HepG2 (cell line): Measurements from ENCODE around the gene CNIH3. TPM values are rescaled to one million over a fixed set of nuclear protein-coding genes. Genes with fewer than 3 reads are reported as not detected.

Source experiments
- ATAC-seq: fragments of 200-7000 bp; cut with Tn5 transposase; 3 replicates; pipeline ENCODE4 v1.9.1; 2020; ENCODE audit warnings: mild to moderate bottlenecking, moderate library complexity
- BruUV-seq: library from RNA; stranded (reverse); fragments of 400-500 nt; replicated peaks from 2 replicates; lab custom pipeline; 2021; lab: Mats Ljungman, UMichigan
- CTCF ChIA-PET: fragments of 300-600 bp; formaldehyde crosslinking; extraction: SDS; loops from one replicate; lab custom pipeline; 2021; ENCODE audit warnings: low total read pairs, inconsistent platforms, low intra/inter-chr PET ratio; lab: Yijun Ruan, JAX
- POLR2A ChIA-PET: fragments of 350-600 bp; sonication (Branson Sonifier 250); formaldehyde crosslinking; loops from one replicate; lab custom pipeline; 2020; ENCODE audit warnings: antibody characterized with exemption, inconsistent platforms; lab: Yijun Ruan, JAX
- DNase-seq: peaks from one replicate; pipeline ENCODE4 v3.0.0-alpha.2; 2015; ENCODE audit warnings: low spot score
- FAIRE-seq: peaks from 3 replicates; lab custom pipeline; 2011; peaks lifted over from hg19 to GRCh38; lab: Jason Lieb, UNC
- H2AFZ ChIP-seq: one replicate; pipeline ENCODE4 v1.6.1; 2011; ENCODE audit warnings: low read length, inconsistent platforms
- H3K27ac ChIP-seq: fragments of 300-600 bp; 3 replicates; pipeline ENCODE4 v1.8.0; 2011; ENCODE audit warnings: mixed run types, mild to moderate bottlenecking, mixed read lengths, low read length, inconsistent platforms; ENCODE audit not compliant: insufficient read depth; ENCODE audit errors: extremely low read length
- H3K27me3 ChIP-seq, 2 experiments: fragments of 200-600 bp in 1 of 2; 2 replicates in 1 of 2; 3 replicates in 1 of 2; pipeline versions ENCODE4 v1.6.0 to v1.8.0; 2011; ENCODE audit warnings: low read length in 2 of 2, mild to moderate bottlenecking in 2 of 2, moderate library complexity in 2 of 2, inconsistent platforms in 1 of 2; ENCODE audit not compliant: insufficient read depth in 2 of 2, control insufficient read depth in 1 of 2
- H3K36me3 ChIP-seq, 2 experiments: fragments of 200-600 bp in 1 of 2; replicated peaks in 1 of 2; 2 replicates in 1 of 2; 3 replicates in 1 of 2; pipeline versions ENCODE4 v1.5.1 to v1.8.0; 2011; ENCODE audit warnings: low read length in 2 of 2, inconsistent platforms in 1 of 2; ENCODE audit not compliant: insufficient read depth in 2 of 2, control insufficient read depth in 1 of 2
- H3K4me1 ChIP-seq: 2 replicates; pipeline ENCODE4 v1.5.1; 2012; ENCODE audit warnings: low read length, inconsistent platforms; ENCODE audit not compliant: insufficient read depth
- H3K4me2 ChIP-seq: 2 replicates; pipeline ENCODE4 v1.6.0; 2011; ENCODE audit warnings: low read depth, low read length, inconsistent platforms
- H3K4me3 ChIP-seq, 3 experiments: fragments of 200-600 bp in 1 of 3; sonication (generic), shearing (Covaris generic) in 1 of 3; replicated peaks in 1 of 3; 2 replicates each; pipeline ENCODE4 v1.5.1; 2011 to 2016; ENCODE audit warnings: low read length in 3 of 3, inconsistent platforms in 2 of 3, low read depth in 2 of 3, mild to moderate bottlenecking in 2 of 3, control low read depth in 1 of 3, mixed read lengths in 1 of 3; ENCODE audit not compliant: insufficient read depth in 1 of 3
- H3K79me2 ChIP-seq: one replicate; pipeline ENCODE4 v1.6.1; 2011; ENCODE audit warnings: low read length, inconsistent platforms; ENCODE audit not compliant: insufficient read depth
- H3K9ac ChIP-seq: 2 replicates; pipeline ENCODE4 v1.6.0; 2011; ENCODE audit warnings: mild to moderate bottlenecking, low read depth, low read length, inconsistent platforms; ENCODE audit not compliant: insufficient read depth
- H3K9me3 ChIP-seq: 2 replicates; pipeline ENCODE4 v1.5.1; 2012; ENCODE audit warnings: mild to moderate bottlenecking, low read length
- H4K20me1 ChIP-seq: 2 replicates; pipeline ENCODE4 v1.6.0; 2011; ENCODE audit warnings: inconsistent platforms, mild to moderate bottlenecking, low read length, moderate library complexity; ENCODE audit not compliant: insufficient read depth
- DNMT3B ChIP-seq: conservative IDR thresholded peaks from 2 replicates; pipeline ENCODE4 v1.6.1; 2016; ENCODE audit warnings: missing biosample characterization, control low read depth
- FOXC1 ChIP-seq: sonication (generic); formaldehyde crosslinking; IDR thresholded peaks from 2 replicates; pipeline ENCODE4 v1.8.0; 2022; ENCODE audit warnings: mild to moderate bottlenecking, missing genetic modification reagents, borderline replicate concordance
- FOXM1 ChIP-seq: sonication (generic); formaldehyde crosslinking; IDR thresholded peaks from 2 replicates; pipeline ENCODE4 v1.5.0; 2020; ENCODE audit warnings: missing genetic modification reagents
- GPN1 ChIP-seq: sonication (generic); formaldehyde crosslinking; IDR thresholded peaks from 2 replicates; pipeline ENCODE4 v1.5.1; 2020; ENCODE audit warnings: missing genetic modification reagents, borderline replicate concordance
- HMGXB3 ChIP-seq: sonication (generic); formaldehyde crosslinking; IDR thresholded peaks from 2 replicates; pipeline ENCODE4 v1.4.0; 2020; ENCODE audit warnings: missing genetic modification reagents, borderline replicate concordance
- KDM5A ChIP-seq: fragments of 200-600 bp; sonication (generic); IDR thresholded peaks from 2 replicates; pipeline ENCODE4 v1.7.0; 2018; ENCODE audit warnings: antibody characterized with exemption, mild to moderate bottlenecking, low read length, borderline replicate concordance
- KLF6 ChIP-seq: IDR thresholded peaks from 2 replicates; pipeline ENCODE4 v1.8.0; 2016; ENCODE audit warnings: missing biosample characterization, missing genetic modification reagents
- PREB ChIP-seq: sonication (generic); formaldehyde crosslinking; IDR thresholded peaks from 2 replicates; pipeline ENCODE4 v1.4.0; 2020; ENCODE audit warnings: missing genetic modification reagents
- TAF15 ChIP-seq: fragments of 200-400 bp; formaldehyde crosslinking; IDR thresholded peaks from one replicate; pipeline ENCODE4 v1.6.1; 2018; ENCODE audit warnings: mild to moderate bottlenecking, low read depth, low read length; ENCODE audit not compliant: poor library complexity, severe bottlenecking
- TEAD2 ChIP-seq: sonication (generic); formaldehyde crosslinking; IDR thresholded peaks from 2 replicates; pipeline ENCODE4 v1.9.0; 2021; ENCODE audit warnings: missing genetic modification reagents
- ZC3H13 ChIP-seq: sonication (generic); formaldehyde crosslinking; IDR thresholded peaks from 2 replicates; pipeline ENCODE4 v1.8.1; 2023; ENCODE audit warnings: mild to moderate bottlenecking, missing genetic modification reagents, moderate library complexity
- ZNF264 ChIP-seq: sonication (generic); formaldehyde crosslinking; IDR thresholded peaks from 2 replicates; pipeline ENCODE4 v1.4.0; 2020; ENCODE audit warnings: missing genetic modification reagents
- ZNF3 ChIP-seq: IDR thresholded peaks from 2 replicates; pipeline ENCODE4 v1.7.0; 2017; ENCODE audit warnings: inconsistent platforms
- ZNF543 ChIP-seq: sonication (generic); formaldehyde crosslinking; IDR thresholded peaks from 2 replicates; pipeline ENCODE4 v1.4.0; 2020; ENCODE audit warnings: mild to moderate bottlenecking, missing genetic modification reagents
- WGBS: methylation state at CpG from one replicate; pipeline ENCODE4 v1.1.6; 2017; ENCODE audit warnings: low lambda C conversion rate; 5-methylcytosine and 5-hydroxymethylcytosine counted together
- in situ Hi-C: cut with HindIII; loops from 2 replicates; pipeline ENCODE4 v1.10.0; 2017; ENCODE audit warnings: low pct_unique_long_range_greater_than_20kb; ENCODE audit not compliant: extremely low pct_ligation_motif_present
- intact Hi-C: fragments of 100-400 bp; cut with micrococcal nuclease; formaldehyde crosslinking; loops from one replicate; pipeline ENCODE4 v1.10.0; 2022; ENCODE audit not compliant: unreplicated experiment
- polyA plus RNA-seq, 8 experiments: library from polyadenylated mRNA; depleted of rRNA in 3 of 8; stranded (reverse) in 7 of 8; unstranded in 1 of 8; fragments of >200 nt; fragmentation: Illumina TruSeq in 4 of 8; extraction: Trizol in 4 of 8; gene quantifications; 2 replicates each; pipeline versions ENCODE4 v1.2.1 to v1.2.3, GENCODE V29; 2011 to 2016; ENCODE audit warnings: low read depth in 4 of 8, missing spikeins in 1 of 8, mixed read lengths in 1 of 8; ENCODE audit not compliant: insufficient read depth in 1 of 8
- total RNA-seq, 5 experiments: library from RNA; depleted of rRNA; stranded (reverse); fragments of >200 nt; fragmentation: Illumina TruSeq; extraction: Trizol; gene quantifications; 2 replicates each; pipeline ENCODE4 v1.2.3, GENCODE V29; 2016; ENCODE audit warnings: low read depth in 1 of 5
- TF ChIP-seq, protein P1 (sequence below): sonication (generic); formaldehyde crosslinking; IDR thresholded peaks from 2 replicates; pipeline ENCODE4 v1.5.0; 2020; ENCODE audit warnings: mild to moderate bottlenecking, low read depth, missing genetic modification reagents, borderline replicate concordance
- TF ChIP-seq, protein P2 (sequence below): sonication (generic); formaldehyde crosslinking; IDR thresholded peaks from 2 replicates; pipeline ENCODE4 v1.5.0; 2020; ENCODE audit warnings: mild to moderate bottlenecking, missing genetic modification reagents

CNIH3 gene
- total and polyA plus RNA-seq, 2 of the 13 experiments (the other 11 are each of a cell fraction or from before 2014, with no cell fraction given), result 0.36 to 1.1 TPM

DNA sequence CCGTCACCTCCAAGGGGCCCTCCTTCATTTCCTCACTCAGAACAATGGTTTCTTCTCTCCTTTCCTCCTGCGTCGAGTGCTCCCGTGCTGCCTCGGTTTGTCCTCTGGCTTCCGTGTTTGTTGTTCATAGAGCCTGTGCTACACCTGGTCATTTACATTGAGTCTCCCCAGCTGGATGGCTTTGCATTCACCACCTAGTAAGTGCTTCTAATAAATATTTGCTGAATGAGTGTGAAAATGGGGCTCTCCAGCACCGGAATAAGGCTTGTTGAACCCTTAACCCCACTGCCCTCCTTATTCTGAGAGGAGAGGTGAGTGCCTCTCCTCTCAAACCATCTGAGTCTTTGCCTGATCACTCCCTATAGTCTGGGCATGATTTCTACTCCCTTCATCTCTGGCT lies 104.9 kb downstream of the CNIH3 start:
- POLR2A ChIA-PET, result no interaction called here
- no peak overlapping the region for H2AFZ ChIP-seq
- H3K9me3 ChIP-seq, result no peaks in the 10 kb centered on the region
- in situ Hi-C loops, result no loop called here
- H3K4me2 ChIP-seq, result no peak overlapping the region
- peaks cover 0 to 7% of the 10 kb centered on the region in 2 experiments; a peak in 2 of 5 replicates for H3K27me3 ChIP-seq
- WGBS, result 54% methylated on average over 7 of the region's 7 CpGs
- H3K79me2 ChIP-seq, result no peaks in the 10 kb centered on the region
- no peaks in the 10 kb centered on the region for H3K4me1 ChIP-seq
- intact Hi-C loops, result no loop called here
- no peaks in the 10 kb centered on the region for H3K36me3 ChIP-seq
- FAIRE-seq, result no peak
- no peak for DNase-seq
- no peak for ATAC-seq
- no TSS peak for BruUV-seq
- H3K4me3 ChIP-seq, result no peak overlapping the region
- H3K27ac ChIP-seq, result no peak overlapping the region
- H4K20me1 ChIP-seq, result no peaks in the 10 kb centered on the region
- CTCF ChIA-PET, result no interaction called here
- H3K9ac ChIP-seq, result no peak overlapping the region
- TF ChIP-seq ZNF264 (CRISPR knock-in tag), result no peak
- no peak for TF ChIP-seq HMGXB3 (CRISPR knock-in tag)
- TF ChIP-seq, protein P1, sequence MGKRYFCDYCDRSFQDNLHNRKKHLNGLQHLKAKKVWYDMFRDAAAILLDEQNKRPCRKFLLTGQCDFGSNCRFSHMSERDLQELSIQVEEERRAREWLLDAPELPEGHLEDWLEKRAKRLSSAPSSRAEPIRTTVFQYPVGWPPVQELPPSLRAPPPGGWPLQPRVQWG (CRISPR knock-in tag), result no peak
- TF ChIP-seq ZNF543 (CRISPR knock-in tag), result no peak
- TF ChIP-seq GPN1 (CRISPR knock-in tag), result no peak
- TF ChIP-seq TEAD2, result no peak
- TF ChIP-seq DNMT3B, result no peak
- no peak for TF ChIP-seq ZNF3 (CRISPR knock-in tag)
- TF ChIP-seq PREB, result no peak
- TF ChIP-seq TAF15, result no peak
- no peak for TF ChIP-seq FOXC1
- TF ChIP-seq ZC3H13 (CRISPR knock-in tag), result no peak
- TF ChIP-seq KDM5A, result no peak
- TF ChIP-seq, protein P2, sequence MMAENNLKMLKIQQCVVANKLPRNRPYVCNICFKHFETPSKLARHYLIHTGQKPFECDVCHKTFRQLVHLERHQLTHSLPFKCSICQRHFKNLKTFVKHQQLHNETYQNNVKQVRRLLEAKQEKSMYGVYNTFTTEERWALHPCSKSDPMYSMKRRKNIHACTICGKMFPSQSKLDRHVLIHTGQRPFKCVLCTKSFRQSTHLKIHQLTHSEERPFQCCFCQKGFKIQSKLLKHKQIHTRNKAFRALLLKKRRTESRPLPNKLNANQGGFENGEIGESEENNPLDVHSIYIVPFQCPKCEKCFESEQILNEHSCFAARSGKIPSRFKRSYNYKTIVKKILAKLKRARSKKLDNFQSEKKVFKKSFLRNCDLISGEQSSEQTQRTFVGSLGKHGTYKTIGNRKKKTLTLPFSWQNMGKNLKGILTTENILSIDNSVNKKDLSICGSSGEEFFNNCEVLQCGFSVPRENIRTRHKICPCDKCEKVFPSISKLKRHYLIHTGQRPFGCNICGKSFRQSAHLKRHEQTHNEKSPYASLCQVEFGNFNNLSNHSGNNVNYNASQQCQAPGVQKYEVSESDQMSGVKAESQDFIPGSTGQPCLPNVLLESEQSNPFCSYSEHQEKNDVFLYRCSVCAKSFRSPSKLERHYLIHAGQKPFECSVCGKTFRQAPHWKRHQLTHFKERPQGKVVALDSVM (CRISPR knock-in tag), result no peak
- no peak for TF ChIP-seq KLF6 (CRISPR knock-in tag)
- TF ChIP-seq FOXM1, result no peak
